HEK293T (cell line): ENCODE measurements around the gene PGAM2.

Source experiments
- CTCF ChIA-PET: fragments of 350-600 bp; formaldehyde crosslinking; extraction: SDS; loops from one replicate; lab custom pipeline; 2021; ENCODE audit warnings: antibody characterized with exemption, inconsistent platforms; lab: Yijun Ruan, JAX
- POLR2A ChIA-PET: fragments of 350-600 bp; formaldehyde crosslinking; extraction: SDS; loops from one replicate; lab custom pipeline; 2020; ENCODE audit warnings: antibody characterized with exemption, inconsistent platforms; lab: Yijun Ruan, JAX
- DNase-seq: peaks from one replicate; pipeline ENCODE4 v3.0.0; 2012; ENCODE audit warnings: mixed read lengths; ENCODE audit errors: extremely low spot score
- ARNT ChIP-seq: fragments of 450-650 bp; IDR thresholded peaks from 2 replicates; pipeline ENCODE4 v1.6.1; 2017; ENCODE audit warnings: mild to moderate bottlenecking
- BHLHE40 ChIP-seq: fragments of 450-650 bp; IDR thresholded peaks from 2 replicates; pipeline ENCODE4 v1.6.1; 2016; ENCODE audit warnings: mild to moderate bottlenecking, moderate library complexity, borderline replicate concordance
- CTBP1 ChIP-seq: fragments of 450-650 bp; IDR thresholded peaks from 2 replicates; pipeline ENCODE4 v1.6.1; 2016; ENCODE audit warnings: borderline replicate concordance
- ELF4 ChIP-seq: fragments of 450-650 bp; IDR thresholded peaks from 2 replicates; pipeline ENCODE4 v1.6.1; 2017; ENCODE audit warnings: antibody characterized with exemption
- FOXA1 ChIP-seq: fragments of 450-650 bp; IDR thresholded peaks from 2 replicates; pipeline ENCODE4 v1.6.1; 2016; ENCODE audit warnings: mild to moderate bottlenecking
- FOXK2 ChIP-seq: fragments of 450-650 bp; IDR thresholded peaks from 2 replicates; pipeline ENCODE4 v1.6.1; 2016; ENCODE audit warnings: mild to moderate bottlenecking
- FOXM1 ChIP-seq: fragments of 450-650 bp; IDR thresholded peaks from 2 replicates; pipeline ENCODE4 v1.6.1; 2017; ENCODE audit warnings: mild to moderate bottlenecking, borderline replicate concordance
- HDGF ChIP-seq: fragments of 450-650 bp; IDR thresholded peaks from 2 replicates; pipeline ENCODE4 v1.6.1; 2017; ENCODE audit warnings: antibody characterized with exemption, borderline replicate concordance
- L3MBTL2 ChIP-seq: fragments of 450-650 bp; conservative IDR thresholded peaks from 2 replicates; pipeline ENCODE4 v1.6.1; 2016; ENCODE audit warnings: mild to moderate bottlenecking
- LEF1 ChIP-seq: fragments of 450-650 bp; IDR thresholded peaks from 2 replicates; pipeline ENCODE4 v1.6.1; 2017; ENCODE audit warnings: mild to moderate bottlenecking, borderline replicate concordance
- NFRKB ChIP-seq: fragments of 450-650 bp; IDR thresholded peaks from 2 replicates; pipeline ENCODE4 v1.6.1; 2016; ENCODE audit warnings: mild to moderate bottlenecking, moderate library complexity
- PKNOX1 ChIP-seq: fragments of 450-650 bp; IDR thresholded peaks from 2 replicates; pipeline ENCODE4 v1.6.1; 2016
- SP1 ChIP-seq: fragments of 450-650 bp; IDR thresholded peaks from 2 replicates; pipeline ENCODE4 v1.6.1; 2017
- SUZ12 ChIP-seq: fragments of 450-650 bp; IDR thresholded peaks from 2 replicates; pipeline ENCODE4 v1.6.1; 2016; ENCODE audit warnings: mild to moderate bottlenecking
- TARDBP ChIP-seq: fragments of 450-650 bp; IDR thresholded peaks from 2 replicates; pipeline ENCODE4 v1.6.1; 2016
- ZNF384 ChIP-seq: fragments of 450-650 bp; IDR thresholded peaks from 2 replicates; pipeline ENCODE4 v1.6.1; 2016

The PGAM2 gene

GRCh38 chr7:44095781-44096180 lies 30.4 kb upstream of the PGAM2 start:
- TF ChIP-seq SUZ12 (no peak), FOXA1 (no peak), SP1 (no peak), FOXK2 (no peak), ELF4 (no peak), NFRKB (no peak), FOXM1 (no peak), ARNT (no peak), TARDBP (no peak), L3MBTL2 (no peak)
- ChIA-PET CTCF (no interaction called here), POLR2A (interaction anchor here (1.0 kb wide), 1 partner anchor 21 kb away, joined by 3 read pairs; no protein-coding TSS in a partner anchor)
- DNase-seq, result no peak

- TF ChIP-seq TARDBP, result no peak
- TF ChIP-seq SUZ12, result no peak
- no peak for TF ChIP-seq ELF4
- ChIA-PET CTCF (no interaction called here), POLR2A (interaction anchor here (1.0 kb wide), 1 partner anchor 21 kb away, joined by 3 read pairs; no protein-coding TSS in a partner anchor)
- no peak for DNase-seq
These were observed 29.7 kb upstream of the PGAM2 start for GRCh38 chr7:44094883-44095592.

- TF ChIP-seq FOXA1, result no peak
- TF ChIP-seq TARDBP, result no peak
- no peak for TF ChIP-seq ARNT
- no peak for TF ChIP-seq BHLHE40
- no peak for TF ChIP-seq FOXM1
- TF ChIP-seq SUZ12, result no peak
- TF ChIP-seq LEF1, result no peak
- TF ChIP-seq ZNF384, result no peak
- TF ChIP-seq FOXK2, result no peak
- no peak for TF ChIP-seq CTBP1
- TF ChIP-seq ELF4, result no peak
- no peak for TF ChIP-seq HDGF
- no peak for TF ChIP-seq PKNOX1
- POLR2A ChIA-PET, result no interaction called here
- CTCF ChIA-PET, result no interaction called here
- DNase-seq, result no peak
These were observed 29.0 kb upstream of the PGAM2 start for GRCh38 chr7:44094365-44094764.

- ChIA-PET POLR2A (no interaction called here), CTCF (no interaction called here)
- TF ChIP-seq NFRKB (no peak), SUZ12 (no peak), BHLHE40 (no peak), ARNT (no peak), HDGF (no peak), L3MBTL2 (no peak), SP1 (no peak), PKNOX1 (no peak), FOXA1 (no peak), ELF4 (no peak), FOXM1 (no peak), FOXK2 (no peak), TARDBP (no peak), ZNF384 (no peak), LEF1 (no peak), CTBP1 (no peak)
- no peak for DNase-seq
These were observed 27.8 kb upstream of the PGAM2 start for GRCh38 chr7:44093102-44093641.

GRCh38 chr7:44087911-44088838 lies 22.8 kb upstream of the PGAM2 start:
- POLR2A ChIA-PET, result no interaction called here

GRCh38 chr7:44086627-44087026 lies 21.3 kb upstream of the PGAM2 start:
- ChIA-PET CTCF (no interaction called here), POLR2A (no interaction called here)
- TF ChIP-seq ARNT (no peak), NFRKB (no peak), HDGF (no peak), CTBP1 (no peak), PKNOX1 (no peak), LEF1 (no peak), FOXM1 (no peak), ZNF384 (no peak), L3MBTL2 (no peak), SP1 (no peak)
- no peak for DNase-seq

More at GRCh38 chr7:44087911-44088838, 22.8 kb upstream of the PGAM2 start:
- TF ChIP-seq ZNF384, result no peak
- no peak for TF ChIP-seq SP1
- TF ChIP-seq NFRKB, result no peak
- no peak for DNase-seq
- CTCF ChIA-PET, result no interaction called here
